Kidney (tissue), 14 donors: ENCODE results near the gene C1GALT1. TPM values are rescaled to one million over a fixed set of nuclear protein-coding genes. Genes with fewer than 3 reads are reported as not detected.

Experiments
- DNase-seq, 5 donors: peaks; one replicate each; pipeline ENCODE4 v3.0.0-alpha.2; 2013 to 2020
- FAIRE-seq: peaks from 2 replicates; lab custom pipeline; 2012; peaks lifted over from hg19 to GRCh38; lab: Jason Lieb, UNC
- H3K27ac ChIP-seq, 2 donors: one replicate each; pipeline ENCODE4 v1.7.0; 2013; ENCODE audit warnings: low read depth in 2 of 2, low read length in 2 of 2, inconsistent platforms in 1 of 2
- H3K27me3 ChIP-seq: one replicate; pipeline ENCODE4 v1.7.1; 2013; ENCODE audit warnings: low read length, inconsistent platforms; ENCODE audit not compliant: control insufficient read depth, insufficient read depth
- H3K36me3 ChIP-seq, 3 donors: one replicate each; pipeline versions ENCODE4 v1.7.0 to v1.7.1; 2013; ENCODE audit warnings: low read length in 3 of 3, control low read depth in 1 of 3, inconsistent platforms in 1 of 3; ENCODE audit not compliant: insufficient read depth in 3 of 3, control insufficient read depth in 2 of 3
- H3K4me1 ChIP-seq, 3 donors: one replicate each; pipeline versions ENCODE4 v1.7.0 to v1.7.1; 2013; ENCODE audit warnings: low read length in 3 of 3, inconsistent platforms in 1 of 3, low read depth in 1 of 3; ENCODE audit not compliant: control insufficient read depth in 2 of 3, insufficient read depth in 2 of 3
- H3K4me3 ChIP-seq, 3 donors: one replicate each; pipeline versions ENCODE4 v1.7.0 to v1.8.1; 2013; ENCODE audit warnings: low read length in 3 of 3, control low read depth in 1 of 3, inconsistent platforms in 1 of 3
- H3K9ac ChIP-seq, 3 donors: one replicate each; pipeline versions ENCODE4 v1.7.0 to v1.7.1; 2013; ENCODE audit warnings: low read length in 3 of 3, control low read depth in 1 of 3, inconsistent platforms in 1 of 3
- H3K9me3 ChIP-seq, 3 donors: one replicate each; pipeline versions ENCODE4 v1.7.0 to v1.7.1; 2013; ENCODE audit warnings: low read length in 3 of 3, control low read depth in 1 of 3, inconsistent platforms in 1 of 3; ENCODE audit not compliant: control insufficient read depth in 2 of 3, insufficient read depth in 1 of 3
- intact Hi-C: fragments of 100-400 bp; cut with DNase I; formaldehyde crosslinking; loops from one replicate; pipeline ENCODE4 v1.11.1; 2022
- polyA plus RNA-seq: library from polyadenylated mRNA; stranded (reverse); fragments of 350-450 nt; fragmentation: Illumina TruSeq; extraction: RNeasy Lipid Tissue Mini Kit (QIAGEN cat#74804); gene quantifications from one replicate; pipeline ENCODE4 v1.2.3, GENCODE V29; 2014; ENCODE audit warnings: low read depth, low replicate concordance; ENCODE audit not compliant: insufficient read depth
- total RNA-seq: library from RNA; stranded (reverse); fragmentation: NEBNext Ultra II Directional; extraction: Animal tissue kit (Norgen Biotek cat#: 25700); gene quantifications from one replicate; pipeline ENCODE4 v1.2.1, GENCODE V29; 2021
- TF ChIP-seq, protein P1 (sequence below): IDR thresholded peaks from 3 replicates; pipeline ENCODE4 v1.5.1; 2012; ENCODE audit warnings: mild to moderate bottlenecking, moderate library complexity, borderline replicate concordance; ENCODE audit not compliant: insufficient read depth; ENCODE audit errors: extremely low read depth
- donor health status: control.
- donor health status: control.
- donor health status: control.
- donor health status: control.
- donor health status: control.
- donor health status: DM: yes; HTN: yes; CAD: no.
- donor health status: Normal renal cell carcinoma (clear cell type).

C1GALT1 gene
- total and polyA plus RNA-seq, 2 donors from 2014 or later = 16.0 to 43.0 TPM

DNA sequence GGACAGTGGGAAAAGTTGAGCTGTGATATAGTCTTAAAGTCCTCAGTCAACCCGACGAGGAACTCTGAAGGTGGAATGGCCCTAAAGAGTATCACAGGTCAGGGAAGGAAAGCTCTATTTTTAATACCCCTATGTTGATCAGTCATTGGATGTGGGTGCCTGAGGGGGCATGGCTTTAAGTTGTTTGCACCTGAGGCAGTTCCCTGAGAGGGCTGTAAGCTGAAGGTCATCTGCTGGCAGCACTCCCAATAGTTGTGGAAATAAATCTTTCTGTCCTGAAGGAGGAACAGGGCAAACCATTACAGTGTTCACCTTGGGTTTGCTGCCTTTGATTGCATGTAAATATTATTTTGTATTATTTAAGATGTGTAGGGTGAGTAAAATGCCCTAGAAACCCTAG, 17.8 kb upstream of the C1GALT1 start:
- peaks cover 0 to 6% (median 0%) of the 10 kb centered on the region in 3 donors for H3K9me3 ChIP-seq
- no peak overlapping the region for H3K4me3 ChIP-seq
- intact Hi-C loops = no loop called here
- H3K27ac ChIP-seq = no peak overlapping the region
- no peaks in the 10 kb centered on the region for H3K27me3 ChIP-seq
- no peak for DNase-seq
- FAIRE-seq = no peak
- no peaks in the 10 kb centered on the region for H3K4me1 ChIP-seq
- TF ChIP-seq, protein P1, sequence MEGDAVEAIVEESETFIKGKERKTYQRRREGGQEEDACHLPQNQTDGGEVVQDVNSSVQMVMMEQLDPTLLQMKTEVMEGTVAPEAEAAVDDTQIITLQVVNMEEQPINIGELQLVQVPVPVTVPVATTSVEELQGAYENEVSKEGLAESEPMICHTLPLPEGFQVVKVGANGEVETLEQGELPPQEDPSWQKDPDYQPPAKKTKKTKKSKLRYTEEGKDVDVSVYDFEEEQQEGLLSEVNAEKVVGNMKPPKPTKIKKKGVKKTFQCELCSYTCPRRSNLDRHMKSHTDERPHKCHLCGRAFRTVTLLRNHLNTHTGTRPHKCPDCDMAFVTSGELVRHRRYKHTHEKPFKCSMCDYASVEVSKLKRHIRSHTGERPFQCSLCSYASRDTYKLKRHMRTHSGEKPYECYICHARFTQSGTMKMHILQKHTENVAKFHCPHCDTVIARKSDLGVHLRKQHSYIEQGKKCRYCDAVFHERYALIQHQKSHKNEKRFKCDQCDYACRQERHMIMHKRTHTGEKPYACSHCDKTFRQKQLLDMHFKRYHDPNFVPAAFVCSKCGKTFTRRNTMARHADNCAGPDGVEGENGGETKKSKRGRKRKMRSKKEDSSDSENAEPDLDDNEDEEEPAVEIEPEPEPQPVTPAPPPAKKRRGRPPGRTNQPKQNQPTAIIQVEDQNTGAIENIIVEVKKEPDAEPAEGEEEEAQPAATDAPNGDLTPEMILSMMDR = no peak
- H3K36me3 ChIP-seq = no peaks in the 10 kb centered on the region
- no peak overlapping the region for H3K9ac ChIP-seq

DNA sequence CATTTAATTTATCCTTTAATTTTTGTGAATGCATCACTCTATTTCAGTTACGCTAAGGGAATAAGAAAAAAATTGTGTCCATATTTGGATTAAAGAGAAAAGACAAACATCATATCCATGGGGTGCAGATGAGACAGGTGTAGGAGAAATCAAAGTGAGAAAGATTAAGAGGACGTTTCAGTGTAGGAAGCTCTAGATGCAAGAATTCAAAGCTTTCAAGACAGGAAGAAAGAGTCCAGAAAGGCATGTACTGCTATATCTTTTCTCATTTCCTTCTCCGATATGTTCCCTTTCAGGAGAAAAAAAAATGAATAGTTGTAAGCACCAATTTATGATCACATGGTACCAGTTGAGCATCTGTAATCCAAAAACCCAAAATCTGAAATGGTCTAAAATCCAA, 17.0 kb upstream of the C1GALT1 start:
- Histone ChIP-seq H3K4me1 (no peaks in the 10 kb centered on the region), H3K9me3 (peaks cover 0 to 6% (median 0%) of the 10 kb centered on the region in 3 donors), H3K4me3 (no peak overlapping the region), H3K27ac (no peak overlapping the region), H3K9ac (no peak overlapping the region), H3K36me3 (no peaks in the 10 kb centered on the region), H3K27me3 (no peaks in the 10 kb centered on the region)
- FAIRE-seq (no peak), DNase-seq (no peak)
- intact Hi-C loops = no loop called here
- TF ChIP-seq, protein P1 = no peak

DNA sequence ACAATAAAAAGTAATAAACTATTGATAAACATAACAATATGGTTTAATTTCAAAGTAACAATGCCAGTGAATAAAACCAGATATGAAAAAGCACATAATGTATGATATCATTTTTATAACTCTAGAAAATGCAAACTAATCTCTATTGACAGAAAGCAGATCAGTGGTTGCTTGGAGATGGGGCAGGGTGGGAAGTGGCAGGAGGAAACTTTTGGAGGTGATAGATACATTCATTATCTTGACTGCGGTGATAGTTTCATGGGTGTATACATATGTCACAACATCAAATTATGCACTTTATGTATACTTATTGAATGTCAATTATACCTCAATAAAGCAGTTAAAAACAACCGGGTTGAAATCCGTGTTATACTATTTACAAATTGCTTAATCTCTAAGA, 16.0 kb upstream of the C1GALT1 start:
- Histone ChIP-seq H3K27me3 (no peaks in the 10 kb centered on the region), H3K4me1 (no peaks in the 10 kb centered on the region), H3K27ac (no peak overlapping the region), H3K9me3 (peaks cover 0 to 6% (median 0%) of the 10 kb centered on the region in 3 donors), H3K9ac (no peak overlapping the region), H3K36me3 (no peaks in the 10 kb centered on the region), H3K4me3 (no peak overlapping the region)
- DNase-seq = no peak
- intact Hi-C loops = no loop called here
- TF ChIP-seq, protein P1 = no peak
- no peak for FAIRE-seq

DNA sequence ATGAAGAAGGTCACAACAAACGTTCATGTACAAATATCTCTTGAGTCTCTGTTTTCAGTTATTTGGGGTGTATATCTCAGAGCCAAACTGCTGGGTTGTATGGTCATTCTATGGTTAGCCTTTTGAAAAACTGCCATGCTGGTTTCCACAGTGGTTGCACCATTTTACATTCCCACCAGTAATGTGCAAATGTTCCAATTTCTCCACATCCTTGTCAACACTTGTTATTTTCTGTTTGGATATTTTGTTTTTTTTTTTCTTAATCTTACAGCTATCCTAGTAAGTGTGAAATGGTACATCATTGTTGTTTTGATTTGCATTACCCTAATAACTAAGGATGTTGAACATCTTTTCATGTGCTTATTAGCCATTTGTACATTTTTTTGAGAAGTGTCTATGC, 13.0 kb upstream of the C1GALT1 start:
- H3K27me3 ChIP-seq = no peaks in the 10 kb centered on the region
- no peak for FAIRE-seq
- no peaks in the 10 kb centered on the region for H3K4me1 ChIP-seq
- TF ChIP-seq, protein P1 = no peak
- no peak for DNase-seq
- intact Hi-C loops = no loop called here
- no peak overlapping the region for H3K9ac ChIP-seq
- no peak overlapping the region for H3K4me3 ChIP-seq
- peaks cover 0 to 6% (median 0%) of the 10 kb centered on the region in 3 donors for H3K9me3 ChIP-seq
- no peak overlapping the region for H3K27ac ChIP-seq
- no peaks in the 10 kb centered on the region for H3K36me3 ChIP-seq
